NCI-H524 treated with DMSO at 0.1 percent for 48 hours (cell line): ENCODE results near the gene WAPL.
"Not testable (repeated sequence)": the region's sequence is repeated elsewhere in the genome, so short reads cannot be mapped to it uniquely, and the experiment has no call there.

Experiments used
- DNase-seq: peaks from one replicate; lab custom pipeline; 2025; lab: John Stamatoyannopoulos, UW

Gene WAPL, protein sequence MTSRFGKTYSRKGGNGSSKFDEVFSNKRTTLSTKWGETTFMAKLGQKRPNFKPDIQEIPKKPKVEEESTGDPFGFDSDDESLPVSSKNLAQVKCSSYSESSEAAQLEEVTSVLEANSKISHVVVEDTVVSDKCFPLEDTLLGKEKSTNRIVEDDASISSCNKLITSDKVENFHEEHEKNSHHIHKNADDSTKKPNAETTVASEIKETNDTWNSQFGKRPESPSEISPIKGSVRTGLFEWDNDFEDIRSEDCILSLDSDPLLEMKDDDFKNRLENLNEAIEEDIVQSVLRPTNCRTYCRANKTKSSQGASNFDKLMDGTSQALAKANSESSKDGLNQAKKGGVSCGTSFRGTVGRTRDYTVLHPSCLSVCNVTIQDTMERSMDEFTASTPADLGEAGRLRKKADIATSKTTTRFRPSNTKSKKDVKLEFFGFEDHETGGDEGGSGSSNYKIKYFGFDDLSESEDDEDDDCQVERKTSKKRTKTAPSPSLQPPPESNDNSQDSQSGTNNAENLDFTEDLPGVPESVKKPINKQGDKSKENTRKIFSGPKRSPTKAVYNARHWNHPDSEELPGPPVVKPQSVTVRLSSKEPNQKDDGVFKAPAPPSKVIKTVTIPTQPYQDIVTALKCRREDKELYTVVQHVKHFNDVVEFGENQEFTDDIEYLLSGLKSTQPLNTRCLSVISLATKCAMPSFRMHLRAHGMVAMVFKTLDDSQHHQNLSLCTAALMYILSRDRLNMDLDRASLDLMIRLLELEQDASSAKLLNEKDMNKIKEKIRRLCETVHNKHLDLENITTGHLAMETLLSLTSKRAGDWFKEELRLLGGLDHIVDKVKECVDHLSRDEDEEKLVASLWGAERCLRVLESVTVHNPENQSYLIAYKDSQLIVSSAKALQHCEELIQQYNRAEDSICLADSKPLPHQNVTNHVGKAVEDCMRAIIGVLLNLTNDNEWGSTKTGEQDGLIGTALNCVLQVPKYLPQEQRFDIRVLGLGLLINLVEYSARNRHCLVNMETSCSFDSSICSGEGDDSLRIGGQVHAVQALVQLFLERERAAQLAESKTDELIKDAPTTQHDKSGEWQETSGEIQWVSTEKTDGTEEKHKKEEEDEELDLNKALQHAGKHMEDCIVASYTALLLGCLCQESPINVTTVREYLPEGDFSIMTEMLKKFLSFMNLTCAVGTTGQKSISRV (N-terminal part only)

DNA sequence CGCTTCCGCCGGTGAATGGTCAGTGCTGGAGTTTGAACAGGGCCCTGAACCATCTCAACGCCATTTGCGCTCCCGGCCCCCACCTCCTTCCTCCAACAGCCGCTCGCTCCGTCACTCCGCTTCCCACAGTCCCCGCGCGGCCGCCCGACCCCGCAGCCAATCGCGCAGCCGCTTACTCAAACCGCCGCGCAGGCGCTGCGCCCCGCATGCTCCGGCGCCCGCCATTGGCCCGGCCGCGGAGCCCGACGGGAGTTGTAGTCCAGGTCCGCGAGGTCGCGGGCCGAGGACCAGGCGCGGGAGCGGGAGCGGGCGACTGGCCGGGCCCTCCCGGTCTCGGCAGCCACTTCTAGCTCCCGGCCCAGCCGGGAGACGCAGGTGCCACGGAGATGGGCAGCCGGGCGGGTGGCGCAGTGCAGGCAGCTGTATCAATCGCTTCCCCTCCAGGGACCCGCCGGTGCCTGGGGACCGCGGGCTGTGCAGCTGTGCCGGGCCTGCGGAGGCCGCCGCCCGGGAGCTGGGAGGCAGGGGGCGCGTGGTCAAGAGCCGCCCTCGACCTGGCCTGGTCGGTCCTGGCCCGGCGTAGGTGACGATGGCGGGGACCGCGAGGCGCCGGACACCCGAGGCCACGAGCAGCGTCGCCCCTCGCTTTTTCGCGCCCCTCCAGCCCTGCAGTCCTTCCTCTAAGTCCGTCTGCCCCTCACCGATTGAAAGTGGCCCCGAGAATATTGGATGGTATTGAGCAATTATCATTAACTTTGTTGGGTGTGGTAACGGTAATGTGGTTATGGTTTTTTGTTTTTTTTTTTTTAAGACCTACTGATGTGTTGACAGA, at the start of gene WAPL:
TSS of gene WAPL (minus strand) at position 115 of the 832 bp plus-strand sequence. CDS start 3,723 bp downstream, outside the sequence.
- no peak for DNase-seq

DNA sequence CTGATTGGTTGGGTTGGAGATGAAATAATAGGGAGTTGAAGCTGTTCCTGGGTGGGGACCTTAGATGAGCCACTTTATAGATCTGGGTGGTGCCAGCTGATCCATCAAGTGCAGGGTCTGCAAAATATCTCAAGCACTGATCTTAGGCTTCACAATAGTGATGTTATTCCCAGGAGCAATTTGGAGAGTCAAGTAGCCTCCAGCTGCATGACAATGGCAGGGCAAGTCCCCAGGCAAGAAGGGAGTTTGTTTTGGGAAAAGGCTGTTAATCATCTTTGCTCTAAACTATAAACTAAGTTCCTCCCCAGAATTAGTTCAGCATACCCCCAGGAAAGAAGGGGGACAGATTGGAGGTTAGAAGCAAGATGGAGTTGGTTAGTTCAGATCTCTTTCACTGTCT, 47.7 kb upstream of the WAPL start:
- DNase-seq: no peak

DNA sequence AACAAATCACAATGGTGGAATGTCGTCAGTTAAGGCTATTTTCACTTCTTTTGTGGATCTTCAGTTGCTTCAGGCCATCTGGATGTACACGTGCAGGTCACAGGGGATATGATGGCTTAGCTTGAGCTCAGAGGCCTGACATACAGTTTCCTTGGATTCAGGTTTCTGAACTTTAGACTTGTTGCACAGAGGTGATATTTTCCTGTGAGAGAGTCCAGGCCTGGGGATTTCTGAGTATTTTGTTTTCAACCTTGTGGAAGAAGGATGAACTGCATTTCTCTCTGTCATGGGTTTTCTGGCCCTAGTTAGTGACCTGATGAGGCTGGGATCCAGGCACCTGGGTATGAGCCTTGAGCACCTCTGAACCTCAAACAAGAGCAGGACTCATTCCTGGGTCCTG, 44.9 kb upstream of the WAPL start:
- not testable (repeated sequence) for DNase-seq

- not testable (repeated sequence) for DNase-seq
Measured at GRCh38 chr10:86563338-86563737, 41.7 kb upstream of the WAPL start.

DNA sequence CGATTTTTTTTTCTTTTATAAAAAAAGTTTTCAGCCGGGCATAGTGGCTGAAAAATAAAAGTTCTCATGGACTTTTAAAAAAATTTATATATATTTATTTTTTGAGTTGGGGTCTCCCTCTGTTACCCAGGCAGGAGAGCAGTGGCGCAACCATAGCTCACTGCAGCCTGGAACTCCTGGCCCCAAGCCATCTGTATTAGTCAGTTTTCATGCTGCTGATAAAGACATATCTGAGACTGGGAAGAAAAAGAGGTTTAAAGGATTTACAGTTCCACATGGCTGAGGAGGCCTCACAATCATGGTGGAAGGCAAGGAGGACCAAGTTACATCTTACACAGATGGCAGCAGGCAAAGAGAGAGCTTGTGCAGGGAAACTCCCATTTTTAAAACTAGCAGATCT, 37.1 kb upstream of the WAPL start:
- not testable (repeated sequence) for DNase-seq

DNA sequence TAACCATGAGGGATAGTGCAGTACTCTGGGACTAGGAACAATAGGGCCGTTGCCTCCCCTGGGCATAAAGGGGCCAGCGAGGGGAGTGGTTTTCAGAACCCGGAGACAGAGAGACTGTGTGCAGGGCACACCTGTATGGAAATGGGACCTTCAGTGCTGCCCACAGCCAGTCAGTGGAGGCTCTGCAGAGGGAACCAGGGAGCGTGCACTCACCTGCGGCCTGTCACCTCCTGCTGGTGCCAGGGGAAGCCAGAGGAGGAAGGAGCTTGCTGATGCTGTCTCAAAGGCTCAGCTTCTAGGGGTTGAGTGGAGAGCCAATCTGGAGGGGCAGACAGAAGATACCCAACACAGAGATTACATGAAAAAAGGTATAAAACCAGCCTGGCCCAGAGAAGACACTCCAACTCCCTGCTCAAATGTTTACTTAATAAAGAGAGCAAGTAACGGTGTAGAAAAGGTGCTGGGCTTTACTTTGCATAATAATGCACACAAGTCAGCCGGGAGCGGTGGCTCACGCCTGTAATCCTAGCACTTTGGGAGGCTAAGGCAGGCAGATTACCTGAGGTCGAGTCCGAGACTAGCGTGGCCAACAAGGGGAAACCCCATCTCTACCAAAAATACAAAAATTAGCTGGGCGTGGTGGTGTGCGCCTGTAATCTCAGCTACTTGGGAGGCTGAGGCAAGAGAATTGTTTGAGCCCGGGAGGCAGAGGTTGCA, 35.5 kb upstream of the WAPL start:
- no peak for DNase-seq

DNA sequence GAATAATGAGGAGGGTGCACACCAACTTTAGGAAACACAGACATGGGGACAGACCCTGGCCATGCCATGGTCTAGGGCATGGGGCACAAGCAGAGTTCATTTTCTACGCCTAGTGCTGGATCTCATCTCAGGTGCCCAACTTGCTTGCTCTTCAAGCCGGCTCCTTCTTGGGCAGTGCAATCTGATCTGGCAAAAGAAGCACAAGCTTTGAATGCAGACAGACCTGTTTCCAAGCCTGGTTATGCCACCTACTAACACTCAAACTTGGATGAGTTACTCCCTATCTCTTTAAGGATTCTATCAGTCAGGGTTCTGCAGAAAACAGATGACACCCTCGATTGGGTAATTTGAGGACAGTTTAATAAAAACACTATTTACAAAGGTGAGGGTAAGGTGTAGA, 34.9 kb upstream of the WAPL start:
- no peak for DNase-seq

- DNase-seq: no peak
Measured at GRCh38 chr10:86553639-86554038, 32.0 kb upstream of the WAPL start.

DNA sequence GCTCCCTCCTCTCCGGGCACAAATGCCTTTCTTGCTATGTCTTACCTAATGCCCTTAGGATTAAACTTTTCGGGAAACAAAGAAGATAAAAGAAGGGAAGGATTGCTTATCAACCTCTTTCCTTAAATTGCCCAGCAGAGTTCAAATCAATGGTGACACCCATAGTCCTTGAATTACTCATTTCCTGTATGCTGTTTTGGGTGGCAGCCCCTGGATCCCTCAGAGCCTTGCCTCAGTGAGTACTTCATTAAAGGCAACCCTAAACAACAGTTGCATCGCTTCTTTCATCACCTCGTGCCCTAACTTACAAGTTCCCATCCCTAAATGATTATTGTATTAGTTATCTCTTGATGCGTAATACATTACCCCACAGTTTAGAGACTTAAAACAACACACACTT, 31.6 kb upstream of the WAPL start:
- no peak for DNase-seq

DNA sequence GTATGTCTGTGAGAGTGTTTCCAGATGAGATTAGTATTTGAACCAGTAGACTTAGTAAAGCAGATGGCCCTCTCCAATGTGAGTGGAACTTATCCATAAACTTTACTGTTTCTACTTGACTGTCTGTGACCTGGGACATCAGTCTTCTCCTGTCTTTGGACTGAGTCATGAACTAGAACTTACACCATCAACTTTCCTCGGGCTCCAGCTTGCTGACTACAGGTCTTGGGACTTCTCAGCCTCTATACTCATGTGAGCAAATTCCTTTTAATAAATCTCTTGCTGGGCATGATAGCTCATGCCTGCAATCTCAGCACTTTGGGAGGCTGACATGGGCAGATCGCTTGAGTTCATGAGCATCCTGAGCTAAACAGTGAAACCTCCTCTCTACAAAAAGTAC, 25.7 kb upstream of the WAPL start:
- DNase-seq: no peak

GRCh38 chr10:86545101-86545500, 23.5 kb upstream of the WAPL start:
- DNase-seq: no peak

- DNase-seq: no peak
Measured at GRCh38 chr10:86540016-86540415, 18.4 kb upstream of the WAPL start.

DNA sequence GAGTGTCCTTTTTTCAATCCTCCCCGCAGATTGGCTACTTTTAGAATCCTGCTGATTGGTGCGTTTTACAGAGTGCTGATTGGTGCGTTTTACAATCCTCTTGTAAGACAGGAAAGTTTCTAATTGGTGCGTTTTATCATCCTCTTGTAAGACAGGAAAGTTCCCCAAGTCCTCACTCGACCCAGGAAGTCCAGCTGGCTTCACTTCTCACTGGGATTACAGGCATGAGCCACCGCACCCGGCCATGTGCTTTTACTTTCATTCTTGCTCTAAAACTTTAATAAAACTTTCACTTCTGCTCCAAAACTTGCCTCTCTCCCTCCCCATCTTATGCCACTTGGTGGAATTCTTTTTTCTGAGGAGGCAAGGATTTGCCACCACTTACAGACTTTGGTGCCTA, 17.0 kb upstream of the WAPL start:
- DNase-seq: no peak

DNA sequence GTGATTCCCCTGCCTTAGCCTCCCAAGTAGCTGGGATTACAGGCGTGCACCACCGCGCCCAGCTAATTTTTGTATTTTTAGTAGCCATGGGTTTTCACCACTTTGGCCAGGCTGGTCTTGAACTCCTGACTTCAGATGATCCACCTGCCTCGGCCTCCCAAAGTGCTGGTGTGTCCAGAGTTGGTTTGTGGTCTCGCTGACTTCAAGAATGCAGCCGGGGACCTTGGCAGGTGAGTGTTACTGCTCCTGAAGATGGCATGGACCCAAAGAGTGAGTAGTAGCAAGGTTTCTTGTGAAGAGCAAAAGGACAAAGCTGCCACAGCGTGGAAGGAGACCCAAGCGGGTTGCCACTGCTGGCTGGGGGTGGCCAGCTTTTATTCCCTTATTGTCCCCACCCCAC, 16.4 kb upstream of the WAPL start:
- DNase-seq: not testable (repeated sequence)

DNA sequence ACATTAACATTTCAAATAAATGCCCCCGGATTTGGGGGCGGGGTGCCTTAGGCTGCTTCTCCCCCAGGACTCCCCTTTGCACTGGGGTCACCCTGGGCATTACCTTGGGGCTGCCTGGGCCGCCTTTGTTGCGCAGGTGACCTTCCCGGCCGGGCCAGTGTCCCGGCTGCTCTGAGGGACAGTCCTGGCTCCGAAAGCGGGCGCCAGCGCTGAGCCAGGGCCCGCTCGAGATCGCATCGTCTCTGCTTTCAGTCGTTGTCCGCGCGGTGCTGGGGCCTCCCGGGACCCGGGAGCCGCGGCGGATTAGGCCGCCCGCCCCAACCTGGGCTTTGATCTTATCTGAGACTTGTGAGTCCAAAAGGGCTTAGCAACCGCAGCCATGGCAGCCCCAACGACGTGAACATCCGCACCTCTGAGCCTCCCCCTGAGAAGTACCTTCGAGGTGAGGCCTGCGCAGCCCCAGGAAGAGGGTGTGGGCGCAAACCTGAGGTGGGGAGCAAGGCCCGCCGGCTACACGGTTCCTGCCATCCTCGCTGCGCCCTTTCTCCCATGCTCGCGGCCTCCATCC, 14.8 kb upstream of the WAPL start:
- no peak for DNase-seq

- DNase-seq: no peak
Measured at GRCh38 chr10:86535132-86535882, 13.7 kb upstream of the WAPL start.

DNA sequence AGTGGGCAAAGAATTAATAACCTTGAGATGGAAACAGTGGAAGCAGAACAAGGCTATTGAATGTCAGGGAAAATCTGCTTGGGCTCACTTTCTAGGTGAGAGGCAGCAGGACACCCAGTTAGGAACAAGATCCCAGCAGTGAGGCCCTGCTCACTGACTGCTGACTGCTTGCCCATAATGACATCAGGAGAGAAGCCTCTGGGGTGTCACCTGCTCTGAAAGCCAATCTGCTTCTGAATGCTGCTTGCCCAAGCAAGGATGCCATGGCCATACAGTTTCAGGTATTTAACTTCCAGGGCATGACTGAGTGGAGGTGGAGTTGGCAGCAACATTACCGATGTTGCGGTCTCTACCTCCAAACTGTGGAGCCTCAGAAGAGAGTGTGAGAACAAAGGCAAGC, 11.7 kb upstream of the WAPL start:
- DNase-seq: no peak

DNA sequence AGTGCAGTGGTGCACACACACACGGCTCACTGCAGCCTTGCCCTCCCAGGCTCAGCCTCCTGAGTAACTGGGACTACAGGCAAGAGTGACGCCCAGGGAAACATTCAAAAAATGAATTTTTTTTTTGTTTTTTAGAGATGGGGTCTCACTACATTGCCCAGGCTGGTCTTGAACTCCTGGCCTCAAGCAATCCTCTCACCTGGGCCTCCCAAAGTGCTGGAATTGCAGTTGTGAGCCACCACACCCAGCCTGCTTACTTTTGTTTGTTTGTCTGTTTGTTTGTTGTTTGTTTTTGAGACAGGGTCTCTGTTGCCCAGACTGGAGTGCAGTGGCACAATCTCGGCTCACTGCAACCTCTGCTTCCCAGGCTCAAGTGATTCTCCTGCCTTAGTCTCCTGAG, 7.1 kb upstream of the WAPL start:
- not testable (repeated sequence) for DNase-seq

DNA sequence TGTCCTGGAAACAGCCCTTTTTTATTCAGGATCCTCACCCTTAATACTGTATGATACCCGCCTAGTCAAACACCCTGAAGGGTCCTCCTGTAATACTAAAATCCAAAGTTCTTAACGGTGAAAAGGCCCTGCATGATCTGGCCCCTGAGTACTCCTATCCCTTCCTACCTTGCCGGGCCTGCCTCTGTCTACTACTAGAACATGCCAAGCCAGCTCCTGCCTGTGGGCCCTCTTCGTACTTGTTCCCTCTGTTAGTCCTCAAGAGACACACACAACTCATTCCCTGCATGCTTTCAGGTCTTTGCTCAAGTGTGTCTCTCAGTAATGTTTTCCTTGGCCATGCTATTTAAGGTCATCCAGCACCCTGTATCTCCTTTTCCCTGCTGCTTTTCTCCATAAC, 5.0 kb upstream of the WAPL start:
- DNase-seq: no peak

- DNase-seq: not testable (repeated sequence)
Measured at GRCh38 chr10:86525713-86526112, 4.1 kb upstream of the WAPL start.
